ENCODE measurements around the gene STIP1. TPM values are rescaled to one million over a fixed set of nuclear protein-coding genes. Genes with fewer than 3 reads are reported as not detected.
"Not testable (repeated sequence)": the region's sequence is repeated elsewhere in the genome, so short reads cannot be mapped to it uniquely, and the experiment has no call there.

Gene STIP1
- total RNA-seq, 2 donors from 2014 or later = 66.9 to 69.1 TPM

DNA sequence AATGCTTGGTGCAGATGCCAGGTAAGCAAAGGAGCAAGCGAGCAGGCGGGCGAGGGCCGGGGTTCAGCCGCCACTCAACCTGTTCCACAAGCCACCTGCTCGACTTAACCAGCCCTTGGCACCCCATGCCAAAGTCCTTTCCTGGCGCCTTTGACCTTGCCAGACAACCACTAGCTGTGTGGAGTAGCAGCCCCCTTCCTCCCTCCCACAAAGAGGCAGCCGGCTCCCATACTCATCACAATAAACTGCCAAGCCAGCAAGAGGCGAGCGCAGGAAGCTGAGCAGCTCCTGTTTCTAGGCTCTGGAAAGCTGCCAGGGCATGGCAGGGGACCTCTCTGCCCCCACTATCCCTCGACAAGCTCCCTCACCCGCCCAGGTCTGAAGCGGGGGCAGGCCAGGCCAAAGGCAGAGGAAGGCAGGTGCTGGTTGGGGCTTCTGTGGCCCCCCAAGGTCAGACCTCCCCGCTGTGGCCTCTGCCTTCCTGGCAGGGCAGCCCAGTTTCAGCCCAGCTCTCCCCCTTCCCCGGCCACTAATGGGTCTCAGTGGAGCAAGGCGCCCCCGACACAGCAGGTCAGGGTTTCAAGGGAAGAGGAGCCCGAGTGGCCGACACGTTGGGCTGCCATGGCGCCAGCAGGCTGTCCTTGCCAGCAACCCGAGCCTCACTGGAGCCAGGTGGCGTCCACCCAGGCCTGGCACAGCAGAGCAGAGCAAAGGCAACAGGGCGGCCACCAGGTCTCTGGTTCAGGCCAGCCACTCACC, 35.3 kb upstream of the STIP1 start:
- DNase-seq = no peak
- peaks cover 11% of the 10 kb centered on the region for H3K4me1 Mint-ChIP-seq
- H3K36me3 Mint-ChIP-seq (ENCODE audit: low read depth) = no peaks in the 10 kb centered on the region
- H3K9me3 ChIP-seq (ENCODE audit: control insufficient read depth, low read length, poor library complexity, severe bottlenecking) = no peaks in the 10 kb centered on the region
- ATAC-seq = no peak
- H3K4me3 Mint-ChIP-seq = no peak overlapping the region
- H3K27ac Mint-ChIP-seq = no peak overlapping the region
- peaks cover 4% of the 10 kb centered on the region for H3K27me3 Mint-ChIP-seq

- ATAC-seq (no peak), DNase-seq (no peak)
- Mint-ChIP-seq H3K27me3 (peaks cover 4% of the 10 kb centered on the region), H3K4me3 (no peak overlapping the region), H3K4me1 (peaks cover 11% of the 10 kb centered on the region), H3K27ac (no peak overlapping the region), H3K36me3 (ENCODE audit: low read depth) (no peaks in the 10 kb centered on the region)
- no peaks in the 10 kb centered on the region for H3K9me3 ChIP-seq (ENCODE audit: control insufficient read depth, low read length, poor library complexity, severe bottlenecking)
Observed at GRCh38 chr11:64151337-64151736, 34.6 kb upstream of the STIP1 start.

GRCh38 chr11:64152841-64153691, 32.9 kb upstream of the STIP1 start:
- no peak overlapping the region for H3K4me3 Mint-ChIP-seq
- peaks cover 6% of the 10 kb centered on the region for H3K4me1 Mint-ChIP-seq
- DNase-seq = peak; percentile 57 to 71 (median 67)
- H3K27me3 Mint-ChIP-seq = peaks cover 4% of the 10 kb centered on the region
- H3K9me3 ChIP-seq (ENCODE audit: control insufficient read depth, low read length, poor library complexity, severe bottlenecking) = no peaks in the 10 kb centered on the region
- H3K27ac Mint-ChIP-seq = no peak overlapping the region
- no peaks in the 10 kb centered on the region for H3K36me3 Mint-ChIP-seq (ENCODE audit: low read depth)
- ATAC-seq = peak; percentile 95

- peak overlapping the region; percentile 24 for H3K27ac Mint-ChIP-seq
- peaks cover 4% of the 10 kb centered on the region for H3K27me3 Mint-ChIP-seq
- peaks cover 3% of the 10 kb centered on the region for H3K4me1 Mint-ChIP-seq
- no peak overlapping the region for H3K4me3 Mint-ChIP-seq
- H3K9me3 ChIP-seq (ENCODE audit: control insufficient read depth, low read length, poor library complexity, severe bottlenecking) = no peaks in the 10 kb centered on the region
- DNase-seq = no peak
- no peak for ATAC-seq
- no peaks in the 10 kb centered on the region for H3K36me3 Mint-ChIP-seq (ENCODE audit: low read depth)
Observed at GRCh38 chr11:64153812-64154211, 32.2 kb upstream of the STIP1 start.

DNA sequence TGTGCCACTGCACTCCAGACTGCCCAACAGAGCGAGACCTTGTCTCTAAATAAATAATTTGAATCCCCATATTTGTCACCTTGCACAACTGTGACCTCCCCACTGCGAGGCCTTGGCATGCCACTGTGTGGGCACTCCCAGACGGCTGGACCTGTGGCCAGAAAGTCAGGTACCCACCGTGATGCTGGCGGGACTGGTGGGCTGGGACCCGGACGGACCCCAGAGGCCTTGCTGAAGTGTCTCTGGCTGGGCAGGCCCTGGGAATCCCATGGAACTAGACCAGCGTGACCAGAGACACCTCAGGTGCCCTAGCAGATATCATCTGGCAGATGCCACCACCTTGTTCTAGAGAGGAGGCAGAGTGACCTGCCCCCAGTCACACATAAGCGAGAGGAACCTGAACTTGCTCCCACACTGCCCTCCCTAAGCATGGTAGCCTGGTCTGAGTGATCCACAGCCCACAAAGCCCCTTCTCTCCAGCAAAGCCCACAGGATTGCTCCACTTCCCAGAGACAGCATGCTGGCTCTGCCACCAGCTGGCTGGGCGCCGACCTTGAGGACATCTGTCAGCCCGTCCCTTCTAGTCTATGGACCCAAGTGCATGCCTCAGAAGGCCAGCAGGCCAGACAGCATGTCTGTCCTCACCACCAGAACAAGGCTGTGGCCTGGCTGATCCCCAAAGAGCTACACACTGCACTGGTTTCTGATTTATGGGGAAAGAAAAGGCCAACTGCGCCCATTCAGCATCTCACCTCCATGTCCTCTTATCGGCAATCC, 29.5 kb upstream of the STIP1 start:
- no peaks in the 10 kb centered on the region for H3K9me3 ChIP-seq (ENCODE audit: control insufficient read depth, low read length, poor library complexity, severe bottlenecking)
- Mint-ChIP-seq H3K4me1 (peaks cover 3% of the 10 kb centered on the region), H3K36me3 (ENCODE audit: low read depth) (no peaks in the 10 kb centered on the region), H3K4me3 (no peak overlapping the region), H3K27me3 (peaks cover 4% of the 10 kb centered on the region), H3K27ac (peak overlapping the region; percentile 16)
- no peak for DNase-seq
- no peak for ATAC-seq

- ATAC-seq (no peak), DNase-seq (no peak)
- H3K9me3 ChIP-seq (ENCODE audit: control insufficient read depth, low read length, poor library complexity, severe bottlenecking) = no peaks in the 10 kb centered on the region
- Mint-ChIP-seq H3K27me3 (peaks cover 4% of the 10 kb centered on the region), H3K27ac (no peak overlapping the region), H3K36me3 (ENCODE audit: low read depth) (no peaks in the 10 kb centered on the region), H3K4me1 (peaks cover 3% of the 10 kb centered on the region), H3K4me3 (no peak overlapping the region)
Observed at GRCh38 chr11:64157631-64158394, 28.2 kb upstream of the STIP1 start.

DNA sequence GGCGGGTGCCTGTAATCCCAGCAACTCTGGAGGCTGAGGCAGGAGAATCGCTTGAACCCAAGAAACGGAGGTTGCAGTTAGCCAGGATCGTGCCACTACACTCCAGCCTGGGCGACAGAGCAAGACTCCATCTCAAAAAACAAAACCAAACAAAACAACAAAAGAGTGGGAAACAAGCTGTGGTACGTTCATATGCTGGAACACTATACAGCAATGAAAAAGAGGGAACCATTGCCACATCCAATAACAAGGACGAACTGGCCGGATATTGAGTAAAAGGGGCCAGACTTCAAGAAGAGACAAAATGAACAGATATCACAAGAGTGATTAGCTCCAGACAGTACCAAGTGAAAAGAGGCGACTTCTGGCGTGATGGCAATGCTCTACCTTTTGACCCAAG, 24.9 kb upstream of the STIP1 start:
- ATAC-seq = no peak
- DNase-seq = no peak
- no peaks in the 10 kb centered on the region for H3K27me3 Mint-ChIP-seq
- H3K4me1 Mint-ChIP-seq = peaks cover 6% of the 10 kb centered on the region
- H3K9me3 ChIP-seq (ENCODE audit: control insufficient read depth, low read length, poor library complexity, severe bottlenecking) = no peaks in the 10 kb centered on the region
- no peak overlapping the region for H3K27ac Mint-ChIP-seq
- no peak overlapping the region for H3K4me3 Mint-ChIP-seq
- H3K36me3 Mint-ChIP-seq (ENCODE audit: low read depth) = no peaks in the 10 kb centered on the region

DNA sequence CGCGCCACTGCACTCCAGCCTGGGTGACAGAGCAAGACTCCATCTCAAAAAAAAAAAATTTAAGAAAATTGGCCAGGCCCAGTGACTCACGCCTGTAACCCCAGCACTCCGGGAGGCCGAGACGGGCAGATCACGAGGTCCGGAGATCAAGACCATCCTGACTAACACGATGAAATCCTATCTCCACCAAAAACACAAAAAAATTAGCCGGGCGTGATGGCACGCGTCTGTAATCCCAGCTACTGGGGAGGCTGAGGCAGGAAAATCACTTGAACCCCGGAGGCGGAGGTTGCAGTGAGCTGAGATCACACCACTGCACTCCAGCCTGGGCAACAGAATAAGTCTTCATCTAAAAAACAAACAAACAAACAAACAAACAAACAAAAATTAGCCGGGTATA, 23.2 kb upstream of the STIP1 start:
- not testable (repeated sequence) for H3K27ac Mint-ChIP-seq

GRCh38 chr11:64163951-64164350, 22.0 kb upstream of the STIP1 start:
- Mint-ChIP-seq H3K4me3 (no peak overlapping the region), H3K4me1 (peaks cover 13% of the 10 kb centered on the region), H3K27ac (no peak overlapping the region), H3K36me3 (ENCODE audit: low read depth) (no peaks in the 10 kb centered on the region), H3K27me3 (no peaks in the 10 kb centered on the region)
- no peaks in the 10 kb centered on the region for H3K9me3 ChIP-seq (ENCODE audit: control insufficient read depth, low read length, poor library complexity, severe bottlenecking)
- DNase-seq (no peak), ATAC-seq (no peak)

More for the DNA sequence above, 23.2 kb upstream of the STIP1 start:
- peaks cover 12% of the 10 kb centered on the region for H3K4me1 Mint-ChIP-seq
- DNase-seq; H3K36me3 Mint-ChIP-seq (ENCODE audit: low read depth); H3K4me3 Mint-ChIP-seq; H3K27me3 Mint-ChIP-seq; H3K9me3 ChIP-seq (ENCODE audit: control insufficient read depth, low read length, poor library complexity, severe bottlenecking); ATAC-seq: not testable (repeated sequence)

GRCh38 chr11:64164392-64165312, 21.3 kb upstream of the STIP1 start:
- Mint-ChIP-seq H3K27ac (peak overlapping the region; percentile 79), H3K4me3 (peak overlapping the region; percentile 86), H3K4me1 (peaks cover 13% of the 10 kb centered on the region), H3K36me3 (ENCODE audit: low read depth) (no peaks in the 10 kb centered on the region), H3K27me3 (no peaks in the 10 kb centered on the region)
- DNase-seq (no peak), ATAC-seq (no peak)
- H3K9me3 ChIP-seq (ENCODE audit: control insufficient read depth, low read length, poor library complexity, severe bottlenecking) = no peaks in the 10 kb centered on the region

- DNase-seq = no peak
- peak; percentile 11 for ATAC-seq
- Mint-ChIP-seq H3K4me1 (peaks cover 15% of the 10 kb centered on the region), H3K27ac (peak overlapping the region; percentile 41), H3K27me3 (no peaks in the 10 kb centered on the region), H3K36me3 (ENCODE audit: low read depth) (no peaks in the 10 kb centered on the region), H3K4me3 (peak overlapping the region; percentile 86)
- no peaks in the 10 kb centered on the region for H3K9me3 ChIP-seq (ENCODE audit: control insufficient read depth, low read length, poor library complexity, severe bottlenecking)
Observed at GRCh38 chr11:64165481-64165841, 20.5 kb upstream of the STIP1 start.

Data from T-helper 17 cell (primary cell).